Tibial nerve (tissue), 4 donors: ENCODE measurements around the gene CCDC38.

Experiments used
- CTCF ChIP-seq, 5 experiments: fragments of 200-600 bp in 3 of 5; fragments of 450-650 bp in 2 of 5; sonication (generic) in 3 of 5; IDR thresholded peaks; one replicate each; pipeline ENCODE4 v1.5.1; 2016 to 2019; ENCODE audit warnings: antibody characterized with exemption in 5 of 5, mild to moderate bottlenecking in 3 of 5, moderate library complexity in 2 of 5
- EP300 ChIP-seq, 2 donors: sonication (generic); formaldehyde crosslinking; IDR thresholded peaks; one replicate each; pipeline ENCODE4 v1.6.1; 2017; ENCODE audit warnings: antibody characterized with exemption in 2 of 2, mild to moderate bottlenecking in 1 of 2
- POLR2A ChIP-seq, 2 donors: fragments of 450-650 bp; IDR thresholded peaks; one replicate each; pipeline ENCODE4 v1.6.1; 2017; ENCODE audit warnings: antibody characterized with exemption in 2 of 2, mild to moderate bottlenecking in 2 of 2, moderate library complexity in 2 of 2

GRCh38 chr12:95963096-95963495 lies 20.7 kb upstream of the CCDC38 start:
- TF ChIP-seq CTCF (IDR thresholded peaks at IDR 0.05) (no peak), EP300 (IDR thresholded peaks at IDR 0.05) (no peak), POLR2A (IDR thresholded peaks at IDR 0.05) (no peak)
